ENCODE results near the gene PADI1.

PADI1 gene

DNA sequence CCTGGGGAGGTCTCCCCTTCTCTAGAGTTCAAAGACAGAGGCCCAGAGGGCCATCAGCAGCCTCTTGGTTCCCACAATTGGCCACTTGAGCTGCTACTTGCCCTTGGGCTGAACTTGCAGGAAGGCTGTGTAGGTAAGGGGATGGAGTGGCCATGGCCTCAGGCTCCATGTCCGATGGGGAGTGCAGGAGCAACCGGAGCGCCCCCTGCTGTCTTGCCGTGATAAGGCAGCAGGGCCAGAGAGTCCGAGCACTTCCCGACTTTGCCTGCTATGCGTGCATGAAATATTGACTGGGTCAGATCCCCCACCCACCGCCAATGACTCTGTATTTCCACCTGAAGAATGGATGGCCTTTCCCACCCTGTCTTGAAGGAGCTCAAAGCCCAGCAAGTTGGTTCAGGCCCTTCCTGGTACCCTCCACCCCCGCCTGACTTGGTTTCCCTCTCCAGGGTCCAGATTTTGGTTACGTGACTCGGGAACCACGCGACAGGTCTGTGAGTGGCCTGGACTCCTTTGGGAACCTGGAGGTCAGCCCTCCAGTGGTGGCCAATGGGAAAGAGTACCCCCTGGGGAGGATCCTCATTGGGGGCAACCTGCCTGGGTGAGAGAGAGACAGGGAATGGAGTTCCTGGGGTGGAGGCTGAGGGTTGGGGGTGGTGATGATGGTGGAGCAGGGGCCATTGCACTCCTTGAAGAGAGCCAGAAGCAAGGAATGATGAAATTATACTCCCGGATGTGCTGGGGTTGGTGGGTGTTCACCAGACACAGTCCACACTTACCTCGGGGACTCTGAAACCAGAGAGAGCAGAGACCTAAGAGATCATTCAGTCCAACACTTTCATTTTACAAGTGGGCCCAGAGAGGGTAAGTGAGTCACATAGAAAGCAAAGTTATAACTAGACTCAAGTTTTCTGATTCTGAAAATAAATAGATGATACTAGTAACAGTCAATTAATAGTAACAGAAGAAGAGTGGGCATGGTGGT is 69.5 kb downstream of the PADI1 start:
- DNase-seq, result peak; percentile 13

GRCh38 chr1:17276568-17276967 is 71.6 kb downstream of the PADI1 start:
- peak; percentile 10 for DNase-seq

GRCh38 chr1:17277511-17278159 is 72.7 kb downstream of the PADI1 start:
- DNase-seq, result no peak

DNA sequence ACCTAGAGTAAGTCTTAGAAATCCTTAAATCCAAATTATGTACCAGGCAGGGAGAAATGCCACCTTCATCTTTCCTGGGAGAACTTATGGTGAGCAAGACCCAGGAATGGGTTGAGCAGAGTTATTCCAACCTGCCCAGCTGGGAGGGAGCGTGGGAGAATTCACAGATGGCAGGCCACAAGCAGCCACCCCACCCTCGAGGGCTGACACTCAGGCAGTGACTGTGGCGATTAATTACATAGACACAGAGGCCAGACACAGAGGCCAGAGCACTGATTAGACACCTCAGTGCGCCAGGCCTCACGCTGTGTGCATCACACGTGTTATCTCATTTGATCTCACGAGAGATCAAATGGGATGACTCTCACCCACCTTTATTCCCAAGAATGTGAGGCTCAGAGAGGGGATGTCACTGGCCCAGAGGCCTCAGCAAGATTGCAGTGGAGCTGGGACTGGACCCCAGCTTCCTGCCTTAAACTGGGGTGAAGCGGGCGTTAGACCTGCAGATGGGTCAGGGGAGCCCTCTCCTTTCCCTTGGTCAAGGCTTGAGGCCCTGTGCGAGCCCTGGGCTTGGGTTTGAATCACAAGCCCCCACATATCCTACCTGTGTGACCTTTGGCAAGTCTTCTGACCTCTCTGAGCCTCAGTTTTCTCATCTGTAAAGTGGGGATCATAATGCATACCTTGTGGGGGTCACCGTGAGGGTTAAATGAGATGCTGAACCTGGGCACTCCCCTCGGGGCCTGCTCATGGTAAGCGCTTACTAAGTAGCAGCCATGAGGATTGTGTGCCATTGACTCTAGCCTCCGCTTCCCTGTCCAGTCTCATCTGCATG is 74.3 kb downstream of the PADI1 start:
- DNase-seq, result no peak

GRCh38 chr1:17280436-17280835 is 75.5 kb downstream of the PADI1 start:
- no peak for DNase-seq

DNA sequence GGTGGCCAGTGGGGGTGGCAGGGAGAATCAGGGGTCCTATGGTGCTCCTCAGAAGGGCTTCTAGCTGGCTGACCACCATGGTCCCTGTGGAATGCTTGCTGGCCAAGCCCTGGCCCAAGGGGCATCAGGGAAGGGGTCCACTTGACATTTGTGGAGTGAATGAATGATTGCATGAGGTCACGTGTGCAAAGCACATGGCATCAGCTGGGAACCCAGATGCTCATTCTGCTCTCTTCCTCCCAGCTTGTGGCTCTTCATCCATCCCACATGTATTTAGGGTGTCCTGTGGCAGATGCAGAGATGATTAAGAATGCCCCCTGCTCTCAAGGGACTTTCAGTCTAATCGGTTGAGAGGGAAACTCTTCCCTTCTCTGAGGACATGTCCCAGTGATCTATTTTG is 76.0 kb downstream of the PADI1 start:
- DNase-seq, result no peak

GRCh38 chr1:17281775-17282181 is 76.8 kb downstream of the PADI1 start:
- DNase-seq, result no peak

GRCh38 chr1:17282836-17283235 is 77.9 kb downstream of the PADI1 start:
- no peak for DNase-seq

- no peak for DNase-seq
Observed at GRCh38 chr1:17286646-17287045, 81.7 kb downstream of the PADI1 start.

DNA sequence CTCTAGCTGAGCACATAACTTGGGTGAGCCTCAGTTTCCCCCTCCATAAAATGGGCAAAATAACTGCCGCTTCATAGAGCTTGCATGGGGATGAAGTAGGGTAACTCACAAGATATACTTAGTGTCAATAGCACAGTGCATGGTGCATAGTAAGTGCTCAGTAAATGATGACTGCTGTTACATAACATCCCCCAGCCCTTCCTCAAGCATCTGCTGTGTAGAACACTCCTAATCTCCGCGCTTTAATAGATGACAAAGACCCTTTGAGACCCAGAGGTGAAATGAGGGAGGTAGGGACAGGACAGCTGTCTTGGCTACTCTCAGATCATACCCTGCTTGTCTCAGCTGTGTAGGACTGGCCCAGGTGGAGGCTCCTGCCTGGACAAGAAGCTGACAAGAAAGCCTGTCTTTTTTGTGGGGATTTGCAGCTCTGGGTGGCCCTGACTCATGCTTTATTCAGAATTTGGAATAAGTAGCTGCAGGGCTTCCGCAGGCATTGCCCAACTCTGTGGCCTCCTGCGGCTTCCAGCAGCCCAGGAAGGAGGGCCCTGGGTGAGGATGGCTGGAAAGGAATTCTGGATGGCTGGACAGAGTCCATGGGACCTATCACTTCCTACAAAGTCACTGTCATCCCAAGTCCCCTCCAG is 82.3 kb downstream of the PADI1 start:
- no peak for DNase-seq

DNA sequence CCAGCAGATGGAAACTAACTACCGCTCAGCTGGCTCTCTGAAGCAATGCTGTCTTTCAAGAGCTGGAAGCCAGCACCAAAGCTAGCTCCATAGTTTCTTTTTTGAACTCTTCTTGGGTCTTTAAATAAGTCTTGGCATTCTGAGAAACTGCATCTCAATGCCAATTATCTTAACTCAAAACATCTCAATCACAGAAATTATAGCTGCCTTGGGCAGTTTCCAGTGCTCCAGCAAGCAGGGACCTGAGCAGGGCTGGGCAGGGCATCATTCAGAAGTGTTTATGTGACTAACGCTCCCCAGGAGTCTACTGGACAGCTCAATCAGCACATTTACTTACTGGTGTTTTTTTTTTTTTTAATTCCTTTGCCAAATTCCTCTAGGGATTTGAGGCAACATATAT is 84.8 kb downstream of the PADI1 start:
- DNase-seq, result no peak

GRCh38 chr1:17290553-17290952 is 85.6 kb downstream of the PADI1 start:
- DNase-seq, result no peak

- no peak for DNase-seq
Observed at GRCh38 chr1:17292299-17293160, 87.6 kb downstream of the PADI1 start.

GRCh38 chr1:17293681-17294425 is 88.9 kb downstream of the PADI1 start:
- DNase-seq, result peak; percentile 9

DNA sequence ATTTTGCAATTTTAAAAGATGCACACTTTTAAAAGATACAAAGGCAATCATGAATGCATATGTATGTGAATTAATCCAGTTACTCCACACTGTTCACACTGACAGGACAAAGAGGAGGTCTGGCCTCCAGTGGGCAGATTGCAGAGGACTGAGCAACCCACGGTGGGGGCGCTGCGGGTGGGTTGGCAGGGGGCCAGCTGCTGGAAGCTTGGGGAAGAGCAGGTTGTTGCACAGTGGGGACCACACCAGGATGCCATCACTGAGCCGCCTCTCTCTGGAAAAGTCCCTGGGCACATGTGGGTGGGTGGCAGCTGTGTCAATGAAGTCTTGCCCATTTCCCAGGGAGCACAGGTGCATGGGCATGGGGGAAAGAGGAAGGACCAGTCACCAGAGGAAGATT is 90.4 kb downstream of the PADI1 start:
- peak; percentile 42 for DNase-seq
